Psoas muscle (tissue), 8 donors: ENCODE measurements around the gene AQR. TPM values are rescaled to one million over a fixed set of nuclear protein-coding genes. Genes with fewer than 3 reads are reported as not detected.

Experiments
- ATAC-seq, 4 donors: fragments of 200-7000 bp; cut with Tn5 transposase; one replicate each; pipeline ENCODE4 v1.9.1; 2020; ENCODE audit warnings: moderate library complexity in 3 of 4, mild to moderate bottlenecking in 2 of 4
- DNase-seq, 2 donors: peaks; one replicate each; pipeline ENCODE4 v3.0.0-alpha.2; 2020
- H3K27ac ChIP-seq: fragments of 200-600 bp; one replicate; pipeline ENCODE4 v1.8.0; 2022
- H3K27me3 ChIP-seq, 3 donors: fragments of 200-600 bp in 1 of 3; one replicate each; pipeline versions ENCODE4 v1.6.1 to v1.8.0; 2013 to 2022; ENCODE audit warnings: low read length in 2 of 3, mild to moderate bottlenecking in 2 of 3, moderate library complexity in 1 of 3; ENCODE audit not compliant: insufficient read depth in 3 of 3
- H3K36me3 ChIP-seq, 2 donors: fragments of 200-600 bp in 1 of 2; one replicate each; pipeline versions ENCODE4 v1.6.1 to v1.8.0; 2013 to 2022; ENCODE audit warnings: low read depth in 1 of 2, mild to moderate bottlenecking in 1 of 2, moderate library complexity in 1 of 2; ENCODE audit not compliant: insufficient read depth in 1 of 2
- H3K4me1 ChIP-seq: fragments of 200-600 bp; one replicate; pipeline ENCODE4 v1.8.0; 2022
- H3K4me3 ChIP-seq: fragments of 200-600 bp; one replicate; pipeline ENCODE4 v1.8.0; 2022; ENCODE audit warnings: mild to moderate bottlenecking
- H3K9me3 ChIP-seq: fragments of 200-600 bp; one replicate; pipeline ENCODE4 v1.8.0; 2022
- WGBS, 3 donors: extraction: QIAGEN DNeasy Blood & Tissue Kit; methylation state at CpG; one replicate each; pipeline versions ENCODE4 v1.1.6 to v1.1.7; 2013; 5-methylcytosine and 5-hydroxymethylcytosine counted together
- intact Hi-C, 2 donors: fragments of 100-400 bp; cut with DNase I; formaldehyde crosslinking; loops; one replicate each; pipeline versions ENCODE4 v1.11.0 to v1.14.2; 2022
- long read RNA-seq, 2 donors: library from polyadenylated mRNA; unstranded; transcript quantifications; one replicate each; pipeline ENCODE4 v2.0.0, GENCODE V29; 2021
- polyA plus RNA-seq, 3 donors: library from polyadenylated mRNA; stranded (reverse); fragments of 200-250 nt; gene quantifications; one replicate each; pipeline ENCODE4 v1.2.3, GENCODE V29; 2013
- total RNA-seq, 4 donors: library from RNA; stranded (reverse); fragmentation: NEBNext Ultra II Directional in 2 of 4; extraction: Animal tissue kit (Norgen Biotek cat#: 25700) in 2 of 4; gene quantifications; one replicate each; pipeline versions ENCODE4 v1.2.1 to v1.2.4, GENCODE V29; 2021 to 2023
- TF ChIP-seq, protein P1 (sequence below): fragments of 200-600 bp; IDR thresholded peaks from one replicate; pipeline ENCODE4 v1.8.0; 2022; ENCODE audit warnings: antibody characterized with exemption
- donor health status: healthy with polysubstance abuse.
- donor health status: DM: no; HTN: no; CAD: no; lungs with moderate emphysema.
- donor health status: Bipolar disorder and iron deficiency.
- donor health status: healthy.
- donor health status: DM: yes; HTN: yes; CAD: no.
- donor health status: DM: no; HTN: no; CAD: no.
- donor health status: DM: no; HTN: no; CAD: no.
- donor health status: DM: yes; HTN: yes; CAD: no.

Gene AQR
- total RNA-seq (10 to 100 TPM in 2 of 4 donors, 1 to 10 TPM in 2; 8.4 to 12.2 (median 9.8) TPM), polyA plus RNA-seq (1 to 10 TPM; 3.4 to 7.4 (median 7.1) TPM)
- long read RNA-seq, donor 1, full-length matches to known transcripts = 5 of 5 reads
- long read RNA-seq, donor 1, partial matches to known transcripts = 0 of 5 reads
- long read RNA-seq, donor 1, other reads (novel, unspliced or antisense) = 0 of 5 reads
- long read RNA-seq, donor 2, full-length matches to known transcripts = 8 of 9 reads
- long read RNA-seq, donor 2, partial matches to known transcripts = 0 of 9 reads
- long read RNA-seq, donor 2, other reads (novel, unspliced or antisense) = 1 of 9 reads

DNA sequence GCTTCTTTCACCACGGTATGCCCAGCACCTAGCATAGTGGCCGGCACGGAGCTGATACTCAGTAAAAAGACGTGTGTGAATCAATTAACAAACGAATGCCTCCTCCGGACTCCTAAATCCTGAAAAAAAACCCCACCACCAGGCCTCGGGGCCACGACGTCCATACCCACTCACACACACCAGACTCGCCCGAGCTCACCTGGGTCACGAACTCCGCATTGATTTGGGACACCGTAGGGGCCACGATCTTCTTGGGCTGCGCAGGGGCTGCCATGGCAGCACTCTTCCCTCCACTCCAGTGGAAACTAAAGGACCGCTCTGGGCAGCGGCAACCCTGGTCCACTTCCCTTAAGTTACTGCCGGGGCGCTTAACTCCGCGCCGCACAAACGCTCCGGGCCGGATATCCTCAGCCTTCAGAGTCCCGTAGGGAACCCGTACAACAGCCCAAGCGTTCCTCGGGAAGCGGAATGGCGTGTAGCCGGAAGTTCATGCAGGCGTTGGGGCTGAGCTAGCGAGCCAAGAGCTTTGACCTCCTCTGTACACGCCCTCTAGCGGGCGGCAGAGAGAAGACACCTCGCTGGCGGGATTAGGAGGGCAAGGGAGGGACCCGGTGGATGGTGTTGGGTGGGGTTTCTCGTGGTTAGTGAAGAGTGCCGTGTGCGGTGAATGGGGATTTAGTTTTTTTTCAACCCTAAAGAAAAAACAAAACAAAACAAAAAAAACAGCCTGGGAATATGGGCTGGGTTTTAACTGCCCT lies at the start of gene AQR:
Gene AQR (minus strand): TSS at position 403 of the 758 bp plus-strand sequence. CDS start 129 bp downstream, at position 274.
- Histone ChIP-seq H3K4me3 (peak within 1 kb of the TSS; percentile 91), H3K36me3 (no peaks in the 10 kb centered on the region), H3K4me1 (peaks cover 21% of the 10 kb centered on the region), H3K27me3 (no peaks in the 10 kb centered on the region), H3K27ac (peak within 1 kb of the TSS; percentile 90), H3K9me3 (no peaks in the 10 kb centered on the region)
- WGBS, 3 donors = 0 to 1% (median 0%) methylated on average over 44 of the region's 44 CpGs
- intact Hi-C loops = loop anchor here in 1 of 2 donors (1.0 kb wide), 1 partner anchor 19 kb away; the partner anchor contains the start of gene ZNF770
- ATAC-seq = peak; percentile 99 to 100 (median 100)
- TF ChIP-seq, protein P1, sequence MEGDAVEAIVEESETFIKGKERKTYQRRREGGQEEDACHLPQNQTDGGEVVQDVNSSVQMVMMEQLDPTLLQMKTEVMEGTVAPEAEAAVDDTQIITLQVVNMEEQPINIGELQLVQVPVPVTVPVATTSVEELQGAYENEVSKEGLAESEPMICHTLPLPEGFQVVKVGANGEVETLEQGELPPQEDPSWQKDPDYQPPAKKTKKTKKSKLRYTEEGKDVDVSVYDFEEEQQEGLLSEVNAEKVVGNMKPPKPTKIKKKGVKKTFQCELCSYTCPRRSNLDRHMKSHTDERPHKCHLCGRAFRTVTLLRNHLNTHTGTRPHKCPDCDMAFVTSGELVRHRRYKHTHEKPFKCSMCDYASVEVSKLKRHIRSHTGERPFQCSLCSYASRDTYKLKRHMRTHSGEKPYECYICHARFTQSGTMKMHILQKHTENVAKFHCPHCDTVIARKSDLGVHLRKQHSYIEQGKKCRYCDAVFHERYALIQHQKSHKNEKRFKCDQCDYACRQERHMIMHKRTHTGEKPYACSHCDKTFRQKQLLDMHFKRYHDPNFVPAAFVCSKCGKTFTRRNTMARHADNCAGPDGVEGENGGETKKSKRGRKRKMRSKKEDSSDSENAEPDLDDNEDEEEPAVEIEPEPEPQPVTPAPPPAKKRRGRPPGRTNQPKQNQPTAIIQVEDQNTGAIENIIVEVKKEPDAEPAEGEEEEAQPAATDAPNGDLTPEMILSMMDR = peak; percentile 74
- DNase-seq = peak; percentile 93 to 97

GRCh38 chr15:35014241-35014640 lies 44.7 kb upstream of the AQR start:
- Histone ChIP-seq H3K36me3 (no peaks in the 10 kb centered on the region), H3K4me1 (no peaks in the 10 kb centered on the region), H3K4me3 (no peak overlapping the region), H3K9me3 (no peaks in the 10 kb centered on the region), H3K27me3 (no peaks in the 10 kb centered on the region), H3K27ac (no peak overlapping the region)
- TF ChIP-seq, protein P1 = no peak
- DNase-seq (no peak), ATAC-seq (no peak)
- intact Hi-C loops = no loop called here

DNA sequence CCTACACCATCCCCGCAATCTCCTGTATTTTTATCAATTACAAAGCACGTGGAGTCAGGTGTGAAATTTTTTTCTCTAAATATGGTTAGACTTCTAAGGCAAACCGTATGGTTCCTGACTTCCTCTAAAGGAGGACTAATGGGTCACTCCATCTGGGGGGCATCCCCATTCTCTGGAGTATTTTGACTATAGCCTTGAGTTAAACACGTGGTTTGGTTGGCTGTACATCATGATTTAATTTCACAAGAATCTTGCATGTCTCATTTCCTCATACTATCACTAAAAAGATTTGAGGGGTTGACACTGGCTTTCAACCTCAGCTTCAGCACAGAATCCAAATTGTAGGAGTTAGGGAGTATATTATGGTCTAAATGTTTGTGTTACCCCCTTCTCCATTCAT lies 43.8 kb upstream of the AQR start:
- Histone ChIP-seq H3K4me3 (no peak overlapping the region), H3K36me3 (no peaks in the 10 kb centered on the region), H3K27ac (no peak overlapping the region), H3K4me1 (no peaks in the 10 kb centered on the region), H3K27me3 (no peaks in the 10 kb centered on the region), H3K9me3 (no peaks in the 10 kb centered on the region)
- DNase-seq = no peak
- no peak for ATAC-seq
- WGBS, 3 donors = 66 to 74% (median 70%) methylated on average over 4 of the region's 4 CpGs
- intact Hi-C loops = no loop called here
- TF ChIP-seq, protein P1 = no peak

DNA sequence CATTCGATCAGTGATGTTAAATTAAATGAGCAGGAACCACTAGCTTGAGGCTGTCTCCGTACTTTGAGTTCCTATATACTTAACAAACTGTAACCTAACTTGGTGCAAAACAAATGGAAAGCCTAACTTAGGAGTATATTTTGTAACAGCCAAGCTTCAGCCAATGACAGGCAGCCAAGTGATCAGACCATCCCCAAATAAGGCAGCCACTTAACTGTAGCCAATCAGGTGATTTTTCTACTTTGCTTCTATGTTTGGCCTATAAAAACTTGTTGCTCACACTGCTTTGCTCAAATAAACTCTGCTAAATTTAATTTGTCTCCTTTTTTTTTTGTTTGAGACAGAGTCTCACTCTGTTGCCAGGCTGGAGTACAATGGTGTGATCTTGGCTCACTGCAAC lies 37.9 kb upstream of the AQR start:
- Histone ChIP-seq H3K27ac (no peak overlapping the region), H3K9me3 (no peaks in the 10 kb centered on the region), H3K4me3 (no peak overlapping the region), H3K27me3 (no peaks in the 10 kb centered on the region), H3K4me1 (no peaks in the 10 kb centered on the region), H3K36me3 (no peaks in the 10 kb centered on the region)
- WGBS, 3 donors = 80 to 82% (median 82%) methylated on average over 2 of the region's 2 CpGs
- TF ChIP-seq, protein P1 = no peak
- intact Hi-C loops = no loop called here
- ATAC-seq = no peak
- no peak for DNase-seq
